SJCRH30 (cell line): ENCODE results near the gene TOMM70. TPM values are rescaled to one million over a fixed set of nuclear protein-coding genes. Genes with fewer than 3 reads are reported as not detected.
"Not testable (repeated sequence)": the region's sequence is repeated elsewhere in the genome, so short reads cannot be mapped to it uniquely, and the experiment has no call there.

ENCODE experiments used
- DNase-seq, 2 experiments: peaks; one replicate each; pipeline ENCODE4 v3.0.0-alpha.2; 2015 to 2020
- H3K27ac ChIP-seq: fragments of 250-450 bp; sonication (Bioruptor Pico); 2 replicates; pipeline ENCODE4 v1.5.1; 2020; ENCODE audit warnings: mild to moderate bottlenecking, moderate library complexity
- H3K27me3 ChIP-seq: fragments of 250-450 bp; sonication (Bioruptor Pico); 2 replicates; pipeline ENCODE4 v1.5.1; 2020; ENCODE audit warnings: mild to moderate bottlenecking, moderate library complexity
- H3K36me3 ChIP-seq: fragments of 250-450 bp; sonication (Bioruptor Pico); 2 replicates; pipeline ENCODE4 v1.5.1; 2020; ENCODE audit warnings: mild to moderate bottlenecking, moderate library complexity
- H3K4me1 ChIP-seq: fragments of 250-450 bp; sonication (Bioruptor Pico); 2 replicates; pipeline ENCODE4 v1.5.1; 2020; ENCODE audit warnings: mild to moderate bottlenecking, moderate library complexity
- H3K4me3 ChIP-seq: fragments of 250-450 bp; sonication (Bioruptor Pico); 2 replicates; pipeline ENCODE4 v1.5.1; 2020; ENCODE audit warnings: mild to moderate bottlenecking, moderate library complexity
- H3K9me3 ChIP-seq: fragments of 250-450 bp; sonication (Bioruptor Pico); replicated peaks from 2 replicates; pipeline ENCODE4 v1.5.1; 2020; ENCODE audit warnings: mild to moderate bottlenecking, moderate library complexity
- total RNA-seq: library from RNA; depleted of rRNA; stranded (reverse); fragments of >200 nt; shearing (Covaris generic); gene quantifications from 2 replicates; pipeline ENCODE4 v1.2.3, GENCODE V29; 2014

TOMM70 gene
- total RNA-seq, 1 experiment from 2014 or later, result 120 TPM

- Histone ChIP-seq H3K9me3 (no peaks in the 10 kb centered on the region), H3K36me3 (peaks cover 59% of the 10 kb centered on the region), H3K27ac (no peak overlapping the region), H3K4me1 (no peaks in the 10 kb centered on the region), H3K4me3 (no peak overlapping the region), H3K27me3 (no peaks in the 10 kb centered on the region)
- DNase-seq, result no peak
Observed at GRCh38 chr3:100361897-100362296, 39.0 kb downstream of the TOMM70 start.

GRCh38 chr3:100360757-100361496, 40.0 kb downstream of the TOMM70 start:
- H3K27me3 ChIP-seq, result no peaks in the 10 kb centered on the region
- no peak for DNase-seq
- H3K27ac ChIP-seq, result no peak overlapping the region
- H3K4me1 ChIP-seq, result no peaks in the 10 kb centered on the region
- H3K4me3 ChIP-seq, result no peak overlapping the region
- H3K36me3 ChIP-seq, result peaks cover 56% of the 10 kb centered on the region
- no peaks in the 10 kb centered on the region for H3K9me3 ChIP-seq

- peaks cover 56% of the 10 kb centered on the region for H3K36me3 ChIP-seq
- no peaks in the 10 kb centered on the region for H3K9me3 ChIP-seq
- no peak overlapping the region for H3K27ac ChIP-seq
- DNase-seq, result no peak
- H3K4me1 ChIP-seq, result no peaks in the 10 kb centered on the region
- no peaks in the 10 kb centered on the region for H3K27me3 ChIP-seq
- H3K4me3 ChIP-seq, result no peak overlapping the region
Observed at GRCh38 chr3:100359035-100359434, 41.9 kb downstream of the TOMM70 start.

GRCh38 chr3:100358413-100358812, 42.5 kb downstream of the TOMM70 start:
- peaks cover 51% of the 10 kb centered on the region for H3K36me3 ChIP-seq
- no peak overlapping the region for H3K4me3 ChIP-seq
- no peak overlapping the region for H3K27ac ChIP-seq
- no peaks in the 10 kb centered on the region for H3K9me3 ChIP-seq
- H3K27me3 ChIP-seq, result no peaks in the 10 kb centered on the region
- DNase-seq, result no peak
- H3K4me1 ChIP-seq, result no peaks in the 10 kb centered on the region

GRCh38 chr3:100354850-100355249, 46.0 kb downstream of the TOMM70 start:
- DNase-seq, result no peak
- H3K27me3 ChIP-seq, result no peaks in the 10 kb centered on the region
- H3K4me3 ChIP-seq, result no peak overlapping the region
- H3K36me3 ChIP-seq, result peaks cover 57% of the 10 kb centered on the region
- H3K9me3 ChIP-seq, result peaks cover 7% of the 10 kb centered on the region; the same call in 1 of the 2 replicates
- no peaks in the 10 kb centered on the region for H3K4me1 ChIP-seq
- no peak overlapping the region for H3K27ac ChIP-seq

DNA sequence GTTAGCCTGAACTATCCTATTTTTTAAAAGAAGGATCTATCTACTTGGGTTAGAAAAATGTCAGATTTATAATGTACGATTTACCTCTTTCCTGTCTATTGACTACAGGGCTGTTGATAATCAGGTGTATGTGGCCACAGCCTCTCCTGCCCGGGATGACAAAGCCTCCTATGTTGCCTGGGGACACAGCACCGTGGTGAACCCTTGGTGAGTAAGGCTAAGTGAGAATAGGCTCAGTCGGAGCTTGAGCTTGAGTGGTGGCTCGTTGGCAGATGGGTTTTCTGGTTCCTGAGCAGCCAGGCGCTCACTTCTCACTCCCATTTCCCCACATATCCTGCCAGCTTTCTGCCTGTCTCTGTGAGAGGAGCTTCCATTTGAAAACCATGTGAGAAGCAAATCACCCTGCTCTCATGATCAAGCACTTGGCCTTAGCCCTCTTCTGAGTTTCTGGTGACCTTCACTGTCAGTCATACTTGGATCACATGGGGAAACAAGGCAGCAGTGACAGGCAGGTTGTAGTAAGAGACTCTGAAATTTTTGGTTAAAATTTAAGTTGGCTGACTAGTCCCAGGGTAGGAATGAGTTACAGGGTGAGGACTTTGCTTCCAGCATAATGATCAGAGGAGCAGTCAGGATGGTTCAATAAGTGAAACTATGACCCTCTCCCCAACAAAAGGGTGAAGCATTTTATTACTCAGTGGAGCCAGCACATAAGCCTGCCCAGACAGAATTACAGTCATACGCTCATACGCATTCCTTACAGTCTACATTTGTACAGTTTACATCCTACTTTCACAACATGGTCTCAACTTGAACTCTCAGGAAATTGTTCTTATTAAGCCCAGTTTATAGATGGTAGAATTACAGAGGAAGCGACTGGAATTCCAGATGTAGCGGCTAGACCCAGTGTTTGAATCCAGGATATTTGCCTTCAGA, 48.3 kb downstream of the TOMM70 start:
- peaks cover 70% of the 10 kb centered on the region for H3K36me3 ChIP-seq
- no peaks in the 10 kb centered on the region for H3K27me3 ChIP-seq
- peaks cover 7% of the 10 kb centered on the region; the same call in 1 of the 2 replicates for H3K9me3 ChIP-seq
- no peaks in the 10 kb centered on the region for H3K4me1 ChIP-seq
- no peak for DNase-seq
- no peak overlapping the region for H3K27ac ChIP-seq
- H3K4me3 ChIP-seq, result no peak overlapping the region

DNA sequence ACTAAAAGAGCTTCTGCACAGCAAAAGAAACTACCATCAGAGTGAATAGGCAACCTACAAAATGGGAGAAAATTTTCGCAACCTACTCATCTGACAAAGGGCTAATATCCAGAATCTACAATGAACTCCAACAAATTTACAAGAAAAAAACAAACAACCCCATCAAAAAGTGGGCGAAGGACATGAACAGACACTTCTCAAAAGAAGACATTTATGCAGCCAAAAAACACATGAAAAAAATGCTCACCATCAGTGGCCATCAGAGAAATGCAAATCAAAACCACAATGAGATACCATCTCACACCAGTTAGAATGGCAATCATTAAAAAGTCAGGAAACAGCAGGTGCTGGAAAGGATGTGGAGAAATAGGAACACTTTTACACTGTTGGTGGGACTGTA, 49.1 kb downstream of the TOMM70 start:
- H3K36me3 ChIP-seq, result peaks cover 76% of the 10 kb centered on the region
- H3K9me3 ChIP-seq, H3K27ac ChIP-seq, H3K27me3 ChIP-seq, H3K4me1 ChIP-seq, H3K4me3 ChIP-seq, DNase-seq: not testable (repeated sequence)

DNA sequence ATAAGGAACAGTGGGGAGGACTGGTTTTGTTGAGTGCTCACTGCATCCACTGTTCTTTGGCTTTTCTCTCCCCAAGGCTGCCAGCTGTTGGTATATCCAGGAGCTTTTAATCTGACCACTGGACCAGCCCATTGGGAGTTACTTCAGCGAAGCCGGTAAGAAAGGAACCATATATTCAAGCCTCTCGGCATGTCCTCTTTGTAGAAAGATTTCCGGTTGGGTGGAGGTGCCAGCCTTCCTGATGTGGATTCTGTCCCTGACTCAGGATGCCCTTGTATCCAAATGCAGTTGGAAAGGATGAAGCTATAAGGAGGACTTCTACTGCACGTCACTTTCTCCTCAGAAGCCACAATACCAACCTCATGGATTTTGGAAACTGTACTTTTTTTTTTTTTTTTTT, 52.2 kb downstream of the TOMM70 start:
- Histone ChIP-seq H3K36me3 (peaks cover 78% of the 10 kb centered on the region), H3K4me1 (no peaks in the 10 kb centered on the region), H3K9me3 (peaks cover 7% of the 10 kb centered on the region; the same call in 1 of the 2 replicates), H3K27ac (no peak overlapping the region), H3K4me3 (no peak overlapping the region), H3K27me3 (no peaks in the 10 kb centered on the region)
- DNase-seq, result no peak

GRCh38 chr3:100340527-100340926, 60.4 kb downstream of the TOMM70 start:
- Histone ChIP-seq H3K4me3 (no peak overlapping the region), H3K27ac (no peak overlapping the region), H3K36me3 (peaks cover 49% of the 10 kb centered on the region), H3K4me1 (no peaks in the 10 kb centered on the region), H3K27me3 (no peaks in the 10 kb centered on the region), H3K9me3 (peaks cover 9% of the 10 kb centered on the region)
- no peak for DNase-seq

- peaks cover 9% of the 10 kb centered on the region for H3K9me3 ChIP-seq
- H3K36me3 ChIP-seq, result peaks cover 42% of the 10 kb centered on the region
- H3K4me3 ChIP-seq, result no peak overlapping the region
- no peaks in the 10 kb centered on the region for H3K27me3 ChIP-seq
- no peak for DNase-seq
- no peaks in the 10 kb centered on the region for H3K4me1 ChIP-seq
- no peak overlapping the region for H3K27ac ChIP-seq
Observed at GRCh38 chr3:100339786-100340185, 61.1 kb downstream of the TOMM70 start.

- H3K4me1 ChIP-seq, result no peaks in the 10 kb centered on the region
- no peak overlapping the region for H3K27ac ChIP-seq
- peaks cover 9% of the 10 kb centered on the region for H3K9me3 ChIP-seq
- H3K27me3 ChIP-seq, result no peaks in the 10 kb centered on the region
- H3K4me3 ChIP-seq, result no peak overlapping the region
- peaks cover 35% of the 10 kb centered on the region for H3K36me3 ChIP-seq
- DNase-seq, result no peak
Observed at GRCh38 chr3:100338911-100339310, 62.0 kb downstream of the TOMM70 start.

DNA sequence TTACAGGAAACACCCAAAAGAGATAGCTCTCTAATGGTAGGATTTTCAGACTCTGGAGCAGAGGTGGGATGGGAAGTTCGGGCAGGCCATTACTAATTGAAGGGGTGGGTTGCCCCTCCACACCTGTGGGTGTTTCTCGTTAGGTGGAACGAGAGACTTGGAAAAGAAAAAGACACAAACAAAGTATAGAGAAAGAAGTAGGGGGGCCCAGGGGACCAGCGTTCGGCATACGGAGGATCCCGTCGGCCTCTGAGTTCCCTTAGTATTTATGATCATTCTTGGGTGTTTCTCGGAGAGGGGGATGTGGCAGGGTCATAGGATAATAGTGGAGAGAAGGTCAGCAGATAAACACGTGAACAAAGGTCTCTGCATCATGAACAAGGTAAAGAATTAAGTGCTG, 64.7 kb downstream of the TOMM70 start:
- DNase-seq, H3K4me3 ChIP-seq, H3K9me3 ChIP-seq, H3K27ac ChIP-seq, H3K27me3 ChIP-seq: not testable (repeated sequence)
- peaks cover 12% of the 10 kb centered on the region for H3K4me1 ChIP-seq
- peaks cover 10% of the 10 kb centered on the region for H3K36me3 ChIP-seq

GRCh38 chr3:100335434-100335833, 65.5 kb downstream of the TOMM70 start:
- Histone ChIP-seq H3K27me3 (no peaks in the 10 kb centered on the region), H3K4me3 (peak overlapping the region; percentile 65), H3K36me3 (peaks cover 6% of the 10 kb centered on the region; the same call in 1 of the 2 replicates), H3K9me3 (no peaks in the 10 kb centered on the region), H3K4me1 (peaks cover 12% of the 10 kb centered on the region), H3K27ac (no peak overlapping the region; the same call in 1 of the 2 replicates)
- DNase-seq, result peak; percentile 15 to 36

GRCh38 chr3:100334488-100335351, 66.2 kb downstream of the TOMM70 start, which contains the start of gene NIT2:
Gene NIT2, plus strand, starts transcription at chr3:100334757. Its CDS starts 35 bp downstream, at chr3:100334792.
- H3K4me3 ChIP-seq, result peak within 1 kb of the TSS; percentile 65
- peak; percentile 91 to 92 for DNase-seq
- no peaks in the 10 kb centered on the region for H3K27me3 ChIP-seq
- H3K36me3 ChIP-seq, result 0 out of 2 replicates have a peak, but pooled peaks cover 3% of the 10 kb centered on the region
- H3K4me1 ChIP-seq, result peaks cover 12% of the 10 kb centered on the region
- H3K9me3 ChIP-seq, result no peaks in the 10 kb centered on the region
- H3K27ac ChIP-seq, result peak within 1 kb of the TSS; percentile 43
